GM21447 (cell line): ENCODE data around the gene CCDC178.
A peak's percentile ranks its signal among the peaks of the same experiment; 100 is the strongest.
"Not testable (repeated sequence)": the region's sequence is repeated elsewhere in the genome, so short reads cannot be mapped to it uniquely, and the experiment has no call there.

Source experiments
- ATAC-seq: cut with Tn5 transposase; IDR thresholded peaks from one replicate; pipeline ENCODE4 v1.9.1; 2021; ENCODE audit not compliant: unreplicated experiment

CCDC178 gene

DNA sequence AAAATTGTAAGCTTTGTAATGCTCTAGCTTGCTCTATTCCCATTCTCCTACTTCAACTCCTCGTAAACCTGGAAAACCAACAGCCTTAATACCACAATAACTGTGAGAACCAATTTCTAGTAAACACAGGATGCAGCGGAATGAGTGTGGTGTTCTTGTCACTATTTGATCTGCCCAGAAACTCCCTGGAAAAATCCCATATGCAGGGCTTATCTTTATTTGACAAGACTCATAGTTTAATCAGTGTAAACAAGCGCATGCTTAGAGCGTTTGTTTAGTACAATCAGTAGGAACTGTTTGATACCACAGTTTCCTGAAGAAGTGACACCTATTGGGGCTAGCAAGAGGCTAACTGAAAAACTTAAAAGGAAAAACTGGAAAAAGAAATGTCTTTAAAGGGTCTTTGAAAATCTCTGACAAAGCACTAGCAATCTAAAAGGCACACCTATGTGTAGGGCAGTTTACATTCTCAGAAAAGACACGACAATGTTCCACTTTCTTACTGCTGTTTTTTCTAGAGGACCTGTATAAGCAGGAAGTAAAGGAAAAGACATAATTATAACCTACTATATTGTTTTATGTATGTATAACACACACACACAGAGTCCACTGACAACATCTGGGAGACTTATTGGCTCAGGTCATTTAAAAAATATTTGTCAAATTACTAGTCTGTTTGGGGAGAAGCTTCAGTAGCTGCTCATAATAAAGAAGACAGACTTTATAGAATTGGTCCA is 426.3 kb downstream of the CCDC178 start:
- no peak for ATAC-seq

DNA sequence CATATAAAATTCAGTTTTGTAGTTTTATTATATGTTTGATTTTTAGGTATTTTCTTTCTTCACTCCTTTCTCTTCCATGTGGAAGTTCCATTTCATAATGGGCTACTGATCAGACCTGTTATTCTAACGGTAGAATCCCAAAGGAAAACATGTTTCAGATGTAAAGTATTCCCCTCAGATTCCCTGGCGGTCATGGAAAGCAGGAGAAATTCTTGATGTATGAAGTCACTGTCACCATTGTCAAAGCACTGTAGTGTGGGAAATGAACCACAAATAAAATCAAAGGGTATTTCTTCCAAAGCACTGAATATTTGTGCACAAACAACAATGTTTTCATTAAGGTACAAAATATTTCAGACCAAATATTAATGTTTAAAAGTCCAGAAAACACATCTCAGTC is 430.4 kb downstream of the CCDC178 start:
- ATAC-seq: no peak

DNA sequence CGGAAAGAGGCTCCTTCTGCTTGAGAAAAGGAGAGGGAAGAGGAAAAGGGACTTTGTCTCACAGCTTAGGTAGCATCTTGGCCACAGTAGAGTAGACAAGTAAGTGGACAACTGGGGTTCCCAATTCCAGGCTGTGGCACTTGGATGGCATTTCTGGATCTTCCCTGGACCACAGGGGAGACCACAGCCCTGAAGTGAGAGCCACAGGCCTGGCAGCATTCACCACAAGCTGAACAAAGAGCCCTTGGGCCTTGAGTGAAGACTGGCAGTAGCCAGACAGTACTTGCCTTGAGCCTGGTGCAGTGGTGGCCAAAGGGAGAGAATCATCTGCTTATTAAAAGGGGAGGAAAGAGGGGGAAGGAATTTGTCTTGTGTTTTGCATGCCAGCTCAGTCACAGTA is 441.6 kb downstream of the CCDC178 start:
- ATAC-seq: no peak

DNA sequence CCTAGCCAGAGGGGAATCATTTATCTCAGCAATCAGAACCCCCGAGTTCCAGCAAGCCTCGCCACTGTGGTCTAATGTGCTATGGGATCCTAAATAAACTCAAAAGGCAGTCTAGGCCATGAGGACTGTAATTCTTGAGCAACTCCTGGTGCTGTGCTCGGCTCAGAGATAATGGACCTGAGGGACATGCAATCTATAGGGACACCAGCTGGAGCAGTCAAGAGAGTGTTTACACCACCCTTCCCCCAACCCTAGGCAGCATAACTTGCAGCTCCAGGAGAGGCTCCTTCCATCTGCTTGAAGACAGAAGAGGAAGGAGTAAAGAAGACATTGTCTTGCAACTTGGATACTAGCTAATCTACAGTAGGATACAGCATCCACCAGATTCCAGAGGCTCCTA is 442.2 kb downstream of the CCDC178 start:
- no peak for ATAC-seq

DNA sequence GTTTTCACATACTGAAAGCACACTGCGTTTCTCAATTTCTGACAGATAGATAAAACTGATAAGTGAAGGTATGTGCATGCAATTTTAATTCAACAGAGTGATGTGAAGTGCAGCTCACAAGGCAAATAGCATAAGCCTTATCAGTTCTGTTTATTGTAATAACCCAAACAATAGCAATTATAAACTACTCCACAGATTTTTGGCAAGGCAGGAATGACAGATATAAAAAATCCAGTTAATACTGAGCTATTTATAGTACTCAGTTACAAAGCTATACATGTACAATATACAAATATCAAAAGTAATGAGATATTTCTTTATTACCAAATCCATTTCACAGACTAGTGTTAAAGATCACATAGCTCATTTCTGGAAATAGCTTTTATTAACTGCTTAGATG is 456.8 kb downstream of the CCDC178 start:
- no peak for ATAC-seq

DNA sequence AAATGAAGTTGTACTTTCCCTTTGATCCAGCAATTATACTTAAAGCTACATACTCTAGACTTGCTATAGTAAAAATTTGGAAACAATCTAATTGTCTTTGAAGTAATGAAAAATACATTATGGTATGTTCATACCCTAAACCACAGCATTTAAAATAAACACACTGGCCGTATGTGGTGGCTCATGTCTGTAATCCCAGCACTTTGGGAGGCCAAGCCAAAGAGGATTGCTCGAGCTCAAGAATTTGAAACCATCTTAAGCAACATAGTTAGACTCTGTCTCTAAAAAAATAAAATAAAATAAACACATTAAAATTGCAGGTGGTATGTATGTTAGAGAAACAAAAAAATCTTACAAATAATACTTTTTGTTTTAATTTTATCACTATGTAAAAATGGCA is 459.6 kb downstream of the CCDC178 start:
- no peak for ATAC-seq

DNA sequence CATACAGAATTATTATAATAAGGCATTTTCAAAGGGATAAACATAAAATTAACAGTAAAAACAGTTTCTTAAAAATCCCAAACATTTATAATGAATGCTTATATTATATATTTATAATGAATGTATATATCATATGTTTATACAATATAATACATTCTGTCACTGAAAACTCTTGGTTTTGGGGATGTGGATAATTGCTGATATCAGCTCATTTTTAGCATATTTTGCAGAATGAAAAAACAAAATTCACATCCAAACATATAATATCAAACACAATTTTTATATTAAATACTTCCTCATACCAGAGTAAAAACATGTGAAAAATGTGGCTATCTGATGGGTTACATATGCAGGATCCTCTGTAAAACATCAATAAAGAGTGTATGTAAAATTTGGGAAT is 465.0 kb downstream of the CCDC178 start:
- no peak for ATAC-seq

DNA sequence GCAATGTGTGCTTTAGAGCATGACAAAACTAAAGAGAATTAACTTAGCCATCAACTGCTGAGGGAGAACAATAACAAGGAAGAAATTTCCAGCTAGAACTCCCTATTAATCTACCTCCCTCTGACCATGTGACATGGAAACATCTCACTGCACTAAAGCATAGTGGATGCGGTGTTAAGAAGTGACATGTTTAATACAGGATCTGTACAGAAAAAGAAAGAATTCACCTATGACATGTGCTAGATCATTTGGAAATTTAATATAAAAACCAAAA is 465.4 kb downstream of the CCDC178 start:
- ATAC-seq: no peak

DNA sequence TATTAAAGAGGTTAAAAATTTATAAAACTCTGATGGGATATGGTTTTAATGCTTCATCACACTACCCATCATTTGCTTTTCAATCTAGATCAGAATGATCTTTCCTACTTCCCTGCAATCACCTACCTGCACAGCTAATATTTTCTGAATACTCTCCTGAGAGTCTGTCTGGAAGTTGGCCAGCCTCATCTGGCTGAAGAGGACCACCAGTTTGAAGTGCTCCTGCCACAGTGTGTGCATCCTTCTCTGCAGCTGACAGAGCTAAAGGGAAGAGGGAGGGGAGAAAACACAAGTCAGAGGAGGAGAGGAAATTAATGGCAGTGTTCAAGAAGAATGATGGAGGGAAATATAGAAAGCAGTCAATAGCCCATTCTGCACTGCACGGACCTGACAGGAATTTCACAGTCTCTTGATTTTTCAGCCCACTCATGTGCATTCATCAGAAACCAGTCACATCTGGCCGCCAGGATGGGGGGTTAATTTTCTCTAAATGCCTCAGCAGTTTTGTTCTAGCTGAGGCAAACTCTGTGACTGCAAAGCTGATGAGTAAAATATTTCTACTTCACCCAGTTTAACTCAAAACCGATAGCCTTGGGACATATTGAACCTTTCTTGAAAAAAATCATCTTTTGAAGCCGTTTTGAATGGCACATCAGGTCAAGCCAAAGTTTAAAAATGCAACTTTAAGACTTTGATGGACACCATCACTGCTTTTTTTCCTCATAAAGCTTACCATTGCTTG is 465.9 kb downstream of the CCDC178 start:
- ATAC-seq: no peak

DNA sequence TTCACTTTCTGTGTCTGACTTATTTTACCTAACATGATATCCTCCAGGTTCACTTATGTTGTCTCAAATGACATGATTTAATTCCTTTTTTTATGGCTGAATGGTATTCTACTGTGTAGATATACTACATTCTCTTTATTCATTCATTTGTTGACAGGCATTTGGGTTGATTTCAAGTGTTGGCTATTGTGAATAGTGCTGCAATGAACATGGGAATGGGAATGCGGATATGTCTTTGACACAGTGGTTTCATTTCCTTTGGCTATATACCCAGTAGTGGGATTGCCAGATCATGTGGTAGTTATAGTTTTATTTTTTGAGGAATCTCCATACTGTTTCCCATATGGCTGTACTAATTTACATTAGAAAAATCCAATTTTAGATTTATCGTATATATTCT is 472.3 kb downstream of the CCDC178 start:
- ATAC-seq: no peak

DNA sequence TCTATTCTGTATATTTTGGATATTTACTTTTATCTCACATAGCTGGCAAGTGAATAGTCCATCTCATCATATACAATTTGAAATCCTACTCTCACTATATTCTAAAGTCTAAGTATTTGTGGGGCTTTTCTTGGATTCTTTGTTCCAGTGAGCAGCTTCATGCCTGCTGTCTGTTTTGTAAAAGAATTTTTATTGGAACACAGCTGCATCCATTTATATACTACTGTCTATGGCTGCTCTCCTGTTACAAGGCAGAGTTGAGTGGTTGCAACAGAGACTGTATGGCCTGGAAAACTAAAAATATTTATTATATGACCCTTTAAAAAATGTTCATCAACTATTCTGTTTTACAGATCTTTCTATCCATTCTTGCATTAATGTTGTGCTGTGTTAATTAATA is 474.4 kb downstream of the CCDC178 start:
- ATAC-seq: no peak

DNA sequence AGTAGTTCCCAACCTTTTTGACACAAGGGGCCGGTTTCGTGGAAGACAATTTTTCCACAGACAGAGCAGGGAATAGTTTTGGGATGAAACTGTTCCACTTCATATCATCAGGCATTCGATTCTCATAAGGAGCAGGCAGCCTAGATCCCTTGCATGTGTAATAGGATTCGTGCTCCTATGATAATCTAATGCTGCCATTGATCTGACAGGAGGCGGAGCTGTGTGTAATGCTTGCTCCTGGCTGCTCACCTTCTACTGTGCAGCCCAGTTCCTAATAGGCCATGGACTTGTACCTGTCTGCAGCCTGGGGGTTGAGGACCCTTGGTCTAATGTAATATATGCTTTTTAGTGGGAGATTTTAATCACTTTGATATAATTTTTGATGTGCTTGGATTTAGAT is 479.0 kb downstream of the CCDC178 start:
- ATAC-seq: no peak

DNA sequence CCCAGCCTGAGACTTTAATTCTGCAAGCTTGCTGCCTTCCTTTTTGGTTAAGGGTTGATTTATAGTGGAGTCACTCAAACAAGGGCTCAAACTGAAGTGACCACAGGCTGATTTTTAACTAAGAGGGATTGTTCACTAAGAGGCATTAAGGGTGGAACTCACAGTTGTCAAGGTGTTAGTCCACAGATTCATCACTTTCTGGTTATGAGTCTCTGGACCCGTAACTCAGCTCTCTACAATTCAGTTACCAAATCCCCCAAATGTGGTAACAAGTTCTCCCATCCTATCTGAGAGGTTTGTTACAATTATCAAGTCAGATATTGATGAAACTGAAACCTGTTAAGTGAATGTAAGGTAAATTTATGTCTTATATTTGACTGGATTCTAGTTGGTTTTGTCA is 481.8 kb downstream of the CCDC178 start:
- no peak for ATAC-seq

DNA sequence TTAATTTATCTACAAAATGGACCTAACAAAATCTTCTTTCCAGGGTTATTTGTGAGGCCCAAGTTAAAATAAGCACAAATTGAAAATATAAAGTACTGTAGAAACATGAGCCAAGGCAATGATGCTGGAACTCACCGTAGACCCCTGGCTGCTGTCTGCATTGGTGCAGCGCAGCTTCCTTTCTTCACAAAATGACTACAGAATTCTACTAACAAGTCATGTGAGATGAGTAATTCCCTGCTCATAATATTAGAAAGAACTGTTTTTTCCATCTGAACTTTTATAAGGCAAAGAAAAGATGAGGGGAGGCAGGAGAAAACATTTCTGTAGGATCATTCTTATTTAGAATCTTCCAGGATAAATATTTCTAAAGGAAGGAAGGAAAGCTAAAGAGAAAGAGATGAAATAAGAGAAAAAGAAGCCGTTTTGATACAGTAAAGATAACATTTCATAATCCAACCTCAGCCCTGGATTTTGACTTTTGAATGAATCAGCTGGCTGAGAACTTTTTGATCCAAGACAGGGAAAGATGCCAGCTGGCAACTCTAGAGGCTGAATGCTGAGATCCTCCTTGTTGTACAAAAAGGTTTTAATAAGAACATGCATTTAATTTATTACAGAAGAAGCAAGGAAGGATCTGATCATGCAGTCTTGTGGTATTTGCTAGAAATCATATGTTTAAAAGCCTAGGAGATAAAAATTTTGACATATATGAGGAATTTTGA is 483.8 kb downstream of the CCDC178 start:
- ATAC-seq: no peak

DNA sequence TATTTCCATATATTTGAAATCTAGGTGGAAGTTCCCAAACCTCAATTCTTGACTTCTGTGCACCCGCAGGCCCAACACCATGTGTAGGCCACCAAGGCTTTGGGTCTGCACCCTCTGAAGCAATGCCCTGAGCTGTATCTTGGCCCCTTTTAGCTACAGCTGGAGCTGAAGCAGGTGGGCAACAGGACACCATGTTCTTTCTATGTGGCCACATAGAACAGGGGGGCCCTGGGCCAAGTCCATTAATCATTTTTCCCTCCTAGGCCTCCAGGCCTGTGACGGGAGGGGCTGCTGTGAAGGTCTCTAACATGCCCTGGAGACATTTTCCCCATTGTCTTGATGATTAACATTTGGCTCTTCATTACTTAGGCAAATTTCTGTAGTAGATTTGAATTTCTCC is 488.2 kb downstream of the CCDC178 start:
- ATAC-seq: not testable (repeated sequence)

DNA sequence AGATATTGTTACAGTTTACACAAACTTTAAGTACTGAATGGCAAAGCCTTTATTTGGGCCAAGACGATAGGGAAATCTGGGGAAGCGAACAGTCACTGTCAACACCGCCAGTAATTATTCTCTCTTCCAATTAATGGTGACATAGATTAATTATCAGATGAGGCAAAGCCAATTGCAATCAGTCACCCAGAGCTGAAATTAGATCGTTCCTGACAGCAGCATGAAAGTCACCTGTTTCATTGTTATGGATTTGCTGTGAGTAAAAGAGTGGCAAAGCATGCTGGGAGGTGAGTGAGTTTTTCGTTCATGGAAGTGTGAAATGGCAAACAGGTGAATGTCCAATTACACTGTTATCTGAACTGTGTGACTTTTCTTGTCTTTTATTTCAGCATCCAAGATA is 502.9 kb downstream of the CCDC178 start:
- ATAC-seq: no peak

DNA sequence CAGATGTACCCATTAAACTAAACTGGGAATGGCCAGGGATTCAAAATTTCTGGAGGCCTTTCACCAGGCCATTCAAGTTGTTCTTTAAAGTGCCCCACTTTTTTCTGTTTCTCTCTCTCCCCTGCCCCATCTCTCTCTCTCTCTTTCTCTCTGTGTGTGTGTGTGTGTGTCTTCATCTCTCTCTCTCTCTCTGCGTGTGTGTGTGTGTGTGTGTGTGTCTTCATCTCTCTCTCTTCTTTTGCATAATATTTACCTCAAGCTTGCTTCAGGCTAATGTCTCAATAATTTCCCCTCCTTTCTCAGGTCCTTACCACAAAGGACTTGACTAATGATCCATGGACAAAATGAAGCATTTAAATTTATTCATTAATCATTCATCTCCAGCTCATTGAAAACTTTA is 503.5 kb downstream of the CCDC178 start:
- no peak for ATAC-seq

DNA sequence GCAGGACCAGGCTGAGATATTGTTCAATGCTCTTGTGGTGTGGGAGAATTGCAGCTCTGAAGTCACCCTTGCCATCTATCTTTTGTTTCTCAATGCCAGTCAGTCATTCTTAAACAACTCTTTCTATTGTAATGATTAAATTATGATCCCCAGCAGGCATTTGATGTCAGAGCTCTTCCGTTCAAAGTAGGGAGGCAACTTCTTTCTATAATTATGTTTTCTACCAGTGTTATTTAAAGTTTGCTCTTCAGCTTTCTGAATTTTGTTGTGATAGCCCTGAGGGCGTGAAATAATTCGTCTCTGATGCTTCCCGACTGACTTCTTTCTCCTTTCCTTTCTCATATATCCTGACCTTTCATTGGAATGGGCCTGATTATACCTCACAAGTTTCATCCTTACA is 506.3 kb downstream of the CCDC178 start:
- ATAC-seq: no peak

DNA sequence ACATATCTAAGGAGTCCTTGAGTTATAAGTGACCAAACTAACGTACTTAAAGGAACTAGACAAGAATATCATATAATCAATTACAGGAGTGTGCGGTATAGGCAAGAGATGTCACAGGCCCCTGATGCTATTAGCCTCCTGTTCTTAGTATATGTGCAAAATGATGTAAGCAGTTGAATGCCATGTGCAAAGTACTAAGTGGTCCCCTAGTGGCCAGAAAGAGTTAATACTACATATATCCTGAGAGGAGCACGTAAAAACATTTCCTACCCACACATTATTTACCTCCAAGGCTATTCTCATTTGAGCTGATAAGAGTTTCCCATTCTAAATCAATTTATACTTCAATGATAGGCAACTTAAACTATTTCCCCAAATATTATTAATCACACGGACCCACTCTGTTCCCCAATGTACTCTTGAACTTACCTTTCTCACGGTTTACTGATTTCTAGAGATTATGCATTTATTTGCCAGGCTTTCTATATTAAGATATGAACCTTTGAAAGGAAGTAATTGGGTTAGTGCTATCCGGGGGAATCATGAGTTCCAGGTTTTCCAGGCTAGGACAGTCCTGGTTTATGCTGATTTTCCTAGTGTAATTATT is 509.7 kb downstream of the CCDC178 start:
- ATAC-seq: peak; percentile 99

DNA sequence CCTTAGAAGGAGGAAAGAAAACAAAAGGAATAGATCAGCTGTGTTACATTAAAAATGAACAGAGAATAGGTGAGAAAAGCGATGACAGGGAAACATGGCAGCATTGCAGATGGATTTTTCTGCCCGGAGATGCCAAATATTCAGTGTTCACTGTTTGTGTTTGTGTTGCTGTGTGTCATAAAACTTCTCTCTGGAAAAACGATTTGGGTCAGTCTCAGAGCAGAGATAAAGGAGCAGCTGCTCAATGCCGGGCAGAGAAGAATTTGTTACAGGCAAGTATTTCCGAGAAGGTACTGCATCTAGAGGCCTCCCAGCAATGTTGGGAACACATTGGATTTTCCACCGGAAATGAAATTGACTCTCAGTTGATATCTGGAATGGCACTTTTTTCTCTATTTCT is 511.3 kb downstream of the CCDC178 start:
- ATAC-seq: no peak

DNA sequence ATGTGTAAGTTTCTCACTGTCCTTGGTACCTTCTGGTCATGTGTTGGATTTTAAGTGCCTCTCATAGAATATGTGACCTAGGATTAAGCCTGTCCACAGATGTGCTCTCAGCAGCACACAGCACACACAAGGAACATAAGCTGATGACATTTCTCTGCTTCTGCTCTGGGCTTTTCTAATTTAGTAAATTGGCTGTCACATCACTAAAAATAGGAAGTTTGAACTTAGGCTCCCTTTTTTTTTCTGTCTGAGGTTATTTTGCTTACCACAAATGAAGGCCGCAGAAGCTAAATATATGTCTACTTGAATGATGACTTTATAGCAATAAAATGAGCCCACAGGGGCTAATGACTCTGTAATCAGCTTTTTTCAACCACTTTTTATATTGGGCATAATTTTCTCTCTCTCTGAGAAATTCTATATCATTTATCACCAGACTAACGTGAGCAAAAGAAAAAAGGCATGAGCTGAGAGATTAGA is 517.5 kb downstream of the CCDC178 start:
- ATAC-seq: peak; percentile 39
